ENCODE data around the gene G6PC3. TPM values are rescaled to one million over a fixed set of nuclear protein-coding genes. Genes with fewer than 3 reads are reported as not detected.
A peak's percentile ranks its signal among the peaks of the same experiment; 100 is the strongest.

G6PC3 gene
- total RNA-seq, 2 donors from 2014 or later = 88.8 to 129 TPM

GRCh38 chr17:44023545-44024270, 46.8 kb upstream of the G6PC3 start:
- no peak overlapping the region for H3K9ac ChIP-seq (ENCODE audit: extremely low read depth, low read length, poor library complexity, severe bottlenecking)

GRCh38 chr17:44024271-44024663, 46.3 kb upstream of the G6PC3 start:
- Histone ChIP-seq H3K4me1 (ENCODE audit: control insufficient read depth, insufficient read depth, low read length) (no peaks in the 10 kb centered on the region), H3K9ac (ENCODE audit: extremely low read depth, low read length, poor library complexity, severe bottlenecking) (no peak overlapping the region), H3K4me3 (ENCODE audit: low read length) (no peak overlapping the region), H3K9me3 (ENCODE audit: control insufficient read depth, low read length) (no peaks in the 10 kb centered on the region), H3K27me3 (ENCODE audit: control insufficient read depth, insufficient read depth, low read length, poor library complexity, severe bottlenecking) (no peaks in the 10 kb centered on the region), H3K27ac (ENCODE audit: low read depth, low read length) (no peak overlapping the region), H3K36me3 (ENCODE audit: control insufficient read depth, insufficient read depth, low read length) (peaks cover 37% of the 10 kb centered on the region)
- Mint-ChIP-seq H3K36me3 (ENCODE audit: low read depth) (peaks cover 39% of the 10 kb centered on the region), H3K9me3 (no peaks in the 10 kb centered on the region), H3K27me3 (ENCODE audit: insufficient read depth) (no peaks in the 10 kb centered on the region), H3K4me1 (no peaks in the 10 kb centered on the region), H3K27ac (peak overlapping the region; percentile 52), H3K4me3 (no peak overlapping the region)
- TF ChIP-seq, protein P1, sequence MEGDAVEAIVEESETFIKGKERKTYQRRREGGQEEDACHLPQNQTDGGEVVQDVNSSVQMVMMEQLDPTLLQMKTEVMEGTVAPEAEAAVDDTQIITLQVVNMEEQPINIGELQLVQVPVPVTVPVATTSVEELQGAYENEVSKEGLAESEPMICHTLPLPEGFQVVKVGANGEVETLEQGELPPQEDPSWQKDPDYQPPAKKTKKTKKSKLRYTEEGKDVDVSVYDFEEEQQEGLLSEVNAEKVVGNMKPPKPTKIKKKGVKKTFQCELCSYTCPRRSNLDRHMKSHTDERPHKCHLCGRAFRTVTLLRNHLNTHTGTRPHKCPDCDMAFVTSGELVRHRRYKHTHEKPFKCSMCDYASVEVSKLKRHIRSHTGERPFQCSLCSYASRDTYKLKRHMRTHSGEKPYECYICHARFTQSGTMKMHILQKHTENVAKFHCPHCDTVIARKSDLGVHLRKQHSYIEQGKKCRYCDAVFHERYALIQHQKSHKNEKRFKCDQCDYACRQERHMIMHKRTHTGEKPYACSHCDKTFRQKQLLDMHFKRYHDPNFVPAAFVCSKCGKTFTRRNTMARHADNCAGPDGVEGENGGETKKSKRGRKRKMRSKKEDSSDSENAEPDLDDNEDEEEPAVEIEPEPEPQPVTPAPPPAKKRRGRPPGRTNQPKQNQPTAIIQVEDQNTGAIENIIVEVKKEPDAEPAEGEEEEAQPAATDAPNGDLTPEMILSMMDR (conservative IDR thresholded peaks at IDR 0.05) = no peak
- no peak for DNase-seq
- WGBS, 2 experiments (ENCODE audit: insufficient coverage in 1 of 2, insufficient read length in 1 of 2) = 95 to 100% methylated on average over 2 to 6 of the region's 6 CpGs

More at GRCh38 chr17:44023545-44024270, 46.8 kb upstream of the G6PC3 start:
- WGBS, 2 experiments (ENCODE audit: insufficient coverage in 1 of 2, insufficient read length in 1 of 2) = 93 to 97% methylated on average over 15 to 22 of the region's 22 CpGs
- H3K27ac Mint-ChIP-seq = peak overlapping the region; percentile 52
- DNase-seq = no peak
- no peak overlapping the region for H3K4me3 Mint-ChIP-seq
- H3K36me3 Mint-ChIP-seq (ENCODE audit: low read depth) = peaks cover 33% of the 10 kb centered on the region
- H3K27me3 Mint-ChIP-seq (ENCODE audit: insufficient read depth) = no peaks in the 10 kb centered on the region
- H3K4me1 Mint-ChIP-seq = no peaks in the 10 kb centered on the region
- Histone ChIP-seq H3K4me1 (ENCODE audit: control insufficient read depth, insufficient read depth, low read length) (no peaks in the 10 kb centered on the region), H3K36me3 (ENCODE audit: control insufficient read depth, insufficient read depth, low read length) (peaks cover 32% of the 10 kb centered on the region), H3K27ac (ENCODE audit: low read depth, low read length) (no peak overlapping the region), H3K4me3 (ENCODE audit: low read length) (no peak overlapping the region), H3K9me3 (ENCODE audit: control insufficient read depth, low read length) (no peaks in the 10 kb centered on the region), H3K27me3 (ENCODE audit: control insufficient read depth, insufficient read depth, low read length, poor library complexity, severe bottlenecking) (no peaks in the 10 kb centered on the region)
- TF ChIP-seq, protein P1 (conservative IDR thresholded peaks at IDR 0.05) = no peak
- H3K9me3 Mint-ChIP-seq = no peaks in the 10 kb centered on the region

DNA sequence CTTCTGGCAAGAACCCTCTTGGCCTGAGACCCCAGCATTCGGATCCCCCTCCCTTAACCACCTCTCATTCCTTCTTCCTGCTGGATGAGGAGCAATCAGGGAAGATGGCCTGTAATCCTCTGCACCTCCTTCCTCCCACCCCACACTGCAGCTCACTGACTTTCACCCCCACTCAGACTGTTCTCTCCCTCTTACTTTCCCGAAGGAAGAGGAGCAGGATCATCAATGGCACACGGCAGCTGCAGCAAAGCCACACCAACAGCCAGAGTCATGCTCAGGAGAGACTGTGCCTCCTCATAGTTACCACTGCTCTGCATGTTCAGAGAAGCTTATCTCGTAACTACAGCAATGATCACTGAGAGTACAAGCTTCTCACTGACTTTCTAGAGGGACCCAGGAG, 45.7 kb upstream of the G6PC3 start:
- Histone ChIP-seq H3K9ac (ENCODE audit: extremely low read depth, low read length, poor library complexity, severe bottlenecking) (no peak overlapping the region), H3K4me1 (ENCODE audit: control insufficient read depth, insufficient read depth, low read length) (no peaks in the 10 kb centered on the region), H3K27ac (ENCODE audit: low read depth, low read length) (no peak overlapping the region), H3K4me3 (ENCODE audit: low read length) (no peak overlapping the region), H3K27me3 (ENCODE audit: control insufficient read depth, insufficient read depth, low read length, poor library complexity, severe bottlenecking) (no peaks in the 10 kb centered on the region), H3K36me3 (ENCODE audit: control insufficient read depth, insufficient read depth, low read length) (peaks cover 37% of the 10 kb centered on the region), H3K9me3 (ENCODE audit: control insufficient read depth, low read length) (no peaks in the 10 kb centered on the region)
- H3K36me3 Mint-ChIP-seq (ENCODE audit: low read depth) = peaks cover 39% of the 10 kb centered on the region
- no peak for DNase-seq
- no peaks in the 10 kb centered on the region for H3K9me3 Mint-ChIP-seq
- H3K27ac Mint-ChIP-seq = no peak overlapping the region
- H3K4me1 Mint-ChIP-seq = no peaks in the 10 kb centered on the region
- WGBS, 2 experiments (ENCODE audit: insufficient coverage in 1 of 2, insufficient read length in 1 of 2) = 89 to 100% methylated on average over 1 to 4 of the region's 4 CpGs
- H3K27me3 Mint-ChIP-seq (ENCODE audit: insufficient read depth) = no peaks in the 10 kb centered on the region
- TF ChIP-seq, protein P1 (conservative IDR thresholded peaks at IDR 0.05) = no peak
- no peak overlapping the region for H3K4me3 Mint-ChIP-seq
